H1 (cell line): ENCODE measurements around the gene MAPK11. TPM values are rescaled to one million over a fixed set of nuclear protein-coding genes. Genes with fewer than 3 reads are reported as not detected.

ENCODE experiments used
- CBX5 ChIP-seq: fragments of 300-800, 300-1000 bp; sonication (generic); IDR thresholded peaks from 2 replicates; pipeline ENCODE4 v1.7.1; 2016; ENCODE audit warnings: antibody characterized with exemption, low read length, low read depth
- CBX8 ChIP-seq: fragments of 300-800, 300-1000 bp; sonication (generic); IDR thresholded peaks from 2 replicates; pipeline ENCODE4 v1.7.1; 2016; ENCODE audit warnings: low read depth, low read length, borderline replicate concordance
- HDAC2 ChIP-seq, 2 experiments: fragments of 300-600 bp in 1 of 2; sonication (generic) in 1 of 2; IDR thresholded peaks; 2 replicates each; pipeline ENCODE4 v1.6.1; 2011 to 2012; ENCODE audit warnings: low read depth in 2 of 2, low read length in 2 of 2, mild to moderate bottlenecking in 2 of 2, moderate library complexity in 2 of 2, borderline replicate concordance in 1 of 2, inconsistent platforms in 1 of 2
- NANOG ChIP-seq: IDR thresholded peaks from 2 replicates; pipeline ENCODE4 v1.6.1; 2011; ENCODE audit warnings: low read length, low read depth, mild to moderate bottlenecking, inconsistent platforms; ENCODE audit not compliant: insufficient read depth, poor library complexity, severe bottlenecking
- POLR2AphosphoS5 ChIP-seq: IDR thresholded peaks from 2 replicates; pipeline ENCODE4 v1.6.1; 2011; ENCODE audit warnings: low read depth, low read length
- SIN3A ChIP-seq, 2 experiments: IDR thresholded peaks in 1 of 2; conservative IDR thresholded peaks in 1 of 2; 2 replicates each; pipeline ENCODE4 v1.6.1; 2011 to 2012; ENCODE audit warnings: low read length in 2 of 2, improper control_type of control experiment in 1 of 2, low read depth in 1 of 2, mild to moderate bottlenecking in 1 of 2
- TBP ChIP-seq: IDR thresholded peaks from 2 replicates; pipeline ENCODE4 v1.6.1; 2011; ENCODE audit warnings: low read depth, low read length, improper control_type of control experiment
- polyA plus RNA-seq, 7 experiments: library from polyadenylated mRNA; depleted of rRNA in 3 of 7; stranded (reverse) in 5 of 7; unstranded in 2 of 7; fragments of >200 nt in 5 of 7; fragments of 200-250 nt in 2 of 7; gene quantifications; 1 replicate in 5 of 7; 2 replicates in 1 of 7; 4 replicates in 1 of 7; pipeline versions ENCODE4 v1.2.1 to v1.2.3, GENCODE V29; 2011 to 2013; ENCODE audit warnings: missing spikeins in 2 of 7, mixed read lengths in 2 of 7
- total RNA-seq: library from RNA; stranded (reverse); fragmentation: NEBNext Ultra II Directional; extraction: Animal tissue kit (Norgen Biotek cat#: 25700); gene quantifications from 2 replicates; pipeline ENCODE4 v1.2.1, GENCODE V29; 2021

The MAPK11 gene
- total and polyA plus RNA-seq, 2 of the 8 experiments (the other 6 are each of a cell fraction or from before 2014, with no cell fraction given) = 0.70 to 1.5 TPM

- TF ChIP-seq CBX5 (no peak), NANOG (peak; percentile 2), SIN3A (conservative IDR thresholded peaks at IDR 0.05 in 1 of 2, IDR thresholded peaks at IDR 0.05 in 1 of 2; ENCODE audit: low read depth in 1 of 2, low read length in 2 of 2) (0 out of 4 replicates have a peak, but pooled peaks of 1 of the 2 experiments have one; percentile 14), CBX8 (no peak), TBP (0 out of 2 replicates have a peak, but pooled peaks have one; percentile 21), POLR2AphosphoS5 (peak; percentile 22; the same call in 1 of the 2 replicates), HDAC2 (IDR thresholded peaks at IDR 0.05; ENCODE audit: borderline replicate concordance in 1 of 2, low read depth in 2 of 2, low read length in 2 of 2) (0 out of 4 replicates have a peak, but pooled peaks of 1 of the 2 experiments have one; percentile 17)
Observed at GRCh38 chr22:50293441-50294318, 23.5 kb upstream of the MAPK11 start (continued).
